HG03175 (cell line): ENCODE results near the gene TGFBR3L.
"Not testable (repeated sequence)": the region's sequence is repeated elsewhere in the genome, so short reads cannot be mapped to it uniquely, and the experiment has no call there.

Experiments used
- ATAC-seq: cut with Tn5 transposase; IDR thresholded peaks from one replicate; pipeline ENCODE4 v1.9.1; 2021; ENCODE audit warnings: mild to moderate bottlenecking, moderate library complexity; ENCODE audit not compliant: unreplicated experiment

Gene TGFBR3L

DNA sequence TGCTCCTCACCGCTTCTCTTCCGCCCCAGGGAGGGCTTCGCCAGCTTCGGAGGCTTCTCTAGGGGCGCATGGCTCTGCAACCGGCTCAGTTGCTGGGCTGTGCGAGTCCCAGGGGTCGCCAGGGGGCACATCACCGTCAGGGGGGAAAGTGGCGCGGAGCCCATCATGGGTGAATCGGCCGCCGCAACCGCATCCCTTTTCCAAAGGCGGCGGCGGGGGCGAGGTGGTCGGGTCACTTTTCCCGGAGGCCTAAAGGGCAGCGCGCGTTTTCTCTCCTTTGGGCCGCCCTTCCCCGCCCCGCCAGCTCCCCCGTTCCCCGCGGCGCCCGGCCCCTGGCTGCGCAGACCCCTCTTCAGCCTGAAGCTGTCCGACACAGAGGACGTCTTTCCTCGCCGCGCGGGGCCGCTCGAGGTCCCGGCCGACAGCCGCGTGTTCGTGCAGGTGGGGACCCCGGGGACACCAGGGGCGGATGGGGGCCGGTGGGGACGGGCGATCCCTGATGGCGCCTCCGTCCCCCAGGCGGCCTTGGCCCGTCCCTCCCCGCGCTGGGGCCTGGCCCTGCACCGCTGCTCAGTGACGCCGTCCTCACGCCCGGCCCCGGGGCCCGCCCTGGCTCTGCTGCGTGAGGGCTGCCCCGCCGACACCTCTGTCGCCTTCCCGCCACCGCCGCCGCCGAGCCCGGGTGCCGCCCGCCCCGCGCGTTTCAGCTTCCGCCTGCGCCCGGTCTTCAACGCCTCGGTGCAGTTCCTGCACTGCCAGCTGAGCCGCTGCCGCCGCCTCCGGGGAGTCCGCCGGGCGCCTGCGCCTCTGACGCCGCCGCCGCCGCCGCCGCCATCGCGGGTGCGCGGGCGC, 1.7 kb downstream of the TGFBR3L start:
- no peak for ATAC-seq

DNA sequence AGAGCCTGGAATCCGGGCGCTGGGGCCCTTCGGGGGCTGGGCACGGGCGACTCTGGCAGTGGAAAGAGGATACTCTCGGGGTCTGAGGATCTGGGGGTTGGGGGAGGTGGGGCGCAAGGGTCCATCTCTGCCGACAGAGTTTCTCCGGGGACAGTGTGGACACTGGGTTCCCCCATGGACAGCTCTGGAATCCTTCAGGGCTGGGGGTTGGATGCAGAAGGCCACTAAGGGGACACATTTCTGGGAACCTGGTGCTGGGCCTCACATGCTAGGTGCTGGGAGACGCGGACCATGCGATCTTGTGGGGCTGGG, 2.3 kb downstream of the TGFBR3L start:
- no peak for ATAC-seq

DNA sequence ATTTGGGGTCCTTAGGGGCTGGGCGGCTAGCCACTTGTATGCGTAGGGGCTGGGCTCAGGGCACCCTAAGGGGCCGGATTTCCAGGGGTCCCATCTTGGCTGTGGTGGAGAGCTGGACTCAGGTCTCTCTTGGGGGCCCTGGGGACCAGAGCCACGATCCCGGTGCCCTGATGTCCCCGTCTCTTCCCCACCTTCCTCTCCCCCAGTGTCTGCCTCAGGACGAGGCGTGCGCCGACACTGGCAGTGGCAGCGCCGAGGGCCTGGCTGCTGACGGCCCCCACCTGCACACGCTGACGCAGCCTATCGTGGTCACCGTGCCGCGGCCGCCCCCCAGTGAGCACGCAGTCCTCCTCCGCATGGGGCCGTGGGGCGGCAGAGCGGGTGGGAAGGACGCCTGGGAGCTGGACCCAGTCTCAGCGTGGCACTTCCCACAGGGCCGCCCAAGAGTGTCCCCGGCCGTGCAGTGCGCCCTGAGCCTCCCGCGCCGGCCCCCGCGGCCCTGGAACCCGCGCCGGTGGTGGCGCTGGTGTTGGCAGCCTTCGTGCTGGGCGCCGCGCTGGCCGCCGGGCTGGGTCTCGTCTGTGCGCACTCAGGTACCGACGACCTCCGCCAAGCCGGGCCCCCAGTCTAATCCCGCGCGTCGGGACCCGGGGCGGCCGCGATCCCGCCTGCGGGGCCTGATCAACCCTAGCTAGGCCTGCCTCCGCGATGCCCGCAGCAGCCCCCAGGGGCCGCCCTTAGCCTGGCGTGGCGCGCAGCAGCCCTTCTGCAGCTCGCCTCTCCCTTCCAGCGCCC, 2.8 kb downstream of the TGFBR3L start:
- ATAC-seq = no peak

DNA sequence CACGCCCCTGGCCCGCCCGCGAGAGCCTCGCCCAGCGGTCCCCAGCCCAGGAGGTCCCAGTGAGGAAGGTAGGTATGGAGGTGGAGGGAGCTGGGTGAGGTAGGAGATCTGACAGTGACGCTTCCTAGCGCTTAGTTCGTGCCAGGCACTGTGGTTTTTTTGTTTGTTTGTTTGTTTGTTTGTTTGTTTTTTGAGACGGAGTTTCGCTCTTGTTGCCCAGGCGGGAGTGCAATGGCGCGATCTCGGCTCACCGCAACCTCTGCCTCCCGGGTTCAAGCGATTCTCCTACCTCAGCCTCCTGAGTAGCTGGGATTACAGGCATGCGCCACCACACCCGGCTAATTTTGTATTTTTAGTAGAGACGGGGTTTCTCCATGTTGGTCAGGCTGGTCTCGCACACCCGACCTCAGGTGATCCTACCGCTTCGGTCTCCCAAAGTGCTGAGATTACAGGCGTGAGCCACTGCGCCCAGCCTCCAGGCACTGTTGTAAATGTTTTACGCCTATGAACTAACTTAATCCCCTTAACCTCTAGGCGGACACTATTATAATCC, 3.5 kb downstream of the TGFBR3L start:
- not testable (repeated sequence) for ATAC-seq

DNA sequence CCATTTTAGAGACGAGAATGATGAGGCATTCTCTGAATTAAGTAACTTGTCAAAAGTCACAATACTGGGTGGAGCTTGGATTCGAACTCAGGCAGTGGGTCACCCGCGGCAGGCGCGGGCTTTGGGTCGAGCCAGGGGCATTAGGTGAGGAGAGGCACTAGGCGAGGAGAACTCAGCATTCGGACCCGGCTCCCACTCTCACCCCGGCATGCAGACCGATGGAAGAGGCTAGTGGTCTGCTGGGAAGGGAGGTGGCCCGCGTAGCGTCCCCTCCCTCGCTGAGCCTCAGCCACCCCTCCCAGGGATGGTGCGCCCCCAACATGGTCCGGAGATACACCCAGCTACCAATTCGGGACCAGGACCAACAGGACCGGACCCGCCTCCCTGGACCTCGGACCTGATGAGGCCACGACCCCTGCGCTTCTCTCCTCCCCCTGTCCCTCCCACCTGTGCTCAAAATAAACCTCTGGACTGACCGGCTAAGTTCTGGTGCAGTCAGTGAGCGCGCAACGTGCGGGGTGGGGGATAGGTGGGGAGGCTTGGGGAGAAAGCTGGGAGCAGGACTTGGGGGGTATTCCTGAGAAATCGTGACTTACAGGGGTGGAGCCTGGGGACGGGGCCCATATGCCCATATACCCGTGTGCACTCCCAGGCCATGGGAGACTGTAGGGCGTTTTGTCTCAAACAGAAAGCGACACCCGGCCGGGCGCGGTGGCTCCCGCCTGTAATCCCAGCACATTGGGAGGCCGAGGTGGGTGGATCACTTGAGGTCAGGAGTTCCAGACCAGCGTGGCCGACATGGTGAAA, 4.2 kb downstream of the TGFBR3L start:
- ATAC-seq = no peak

DNA sequence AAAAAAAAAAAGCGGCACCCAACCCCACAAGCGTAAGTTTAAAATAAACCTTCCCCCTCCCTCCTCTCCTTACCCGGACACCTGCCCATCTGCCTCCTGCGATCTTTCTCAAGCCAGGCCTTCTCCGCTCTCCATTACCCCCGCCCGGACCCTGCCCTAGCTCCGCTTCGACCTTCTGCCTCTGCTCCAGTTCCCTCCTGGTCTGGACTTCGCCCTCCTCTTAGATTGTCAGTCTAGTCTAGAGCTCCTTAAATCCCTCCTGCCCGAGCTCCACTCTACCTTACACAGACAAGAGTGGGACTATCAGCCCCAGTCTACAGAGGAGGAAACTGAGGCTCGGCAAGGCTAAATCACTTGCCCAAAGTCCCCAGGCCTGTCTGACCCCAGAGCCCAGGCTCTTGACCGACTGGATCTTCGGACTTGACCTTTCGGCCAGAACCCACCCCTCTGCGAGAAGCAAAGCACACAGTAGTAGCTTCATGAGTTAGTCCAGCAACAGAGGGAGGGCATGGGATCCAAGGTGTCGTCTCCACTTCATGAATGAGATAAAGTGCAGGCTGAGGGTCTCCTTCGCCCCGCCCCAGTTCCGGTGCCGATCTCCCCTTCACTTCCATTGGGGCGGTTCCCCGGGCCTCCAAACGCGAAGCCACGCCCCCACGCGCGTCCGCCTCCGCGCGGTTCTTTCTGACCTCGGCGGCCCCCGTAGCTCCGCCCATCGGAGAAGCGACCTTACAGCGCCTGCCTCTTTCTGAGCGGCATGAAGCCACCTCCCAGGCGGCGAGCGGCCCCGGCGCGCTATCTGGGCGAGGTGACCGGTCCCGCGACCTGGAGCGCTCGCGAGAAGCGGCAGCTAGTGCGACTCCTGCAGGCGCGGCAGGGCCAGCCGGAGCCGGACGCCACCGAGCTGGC, 5.2 kb downstream of the TGFBR3L start, which contains the start of gene SNAPC2:
Gene SNAPC2, plus strand, starts transcription at position 729 of the 909 bp plus-strand sequence. Its CDS starts 29 bp downstream, at position 758.
- peak; percentile 64 for ATAC-seq

DNA sequence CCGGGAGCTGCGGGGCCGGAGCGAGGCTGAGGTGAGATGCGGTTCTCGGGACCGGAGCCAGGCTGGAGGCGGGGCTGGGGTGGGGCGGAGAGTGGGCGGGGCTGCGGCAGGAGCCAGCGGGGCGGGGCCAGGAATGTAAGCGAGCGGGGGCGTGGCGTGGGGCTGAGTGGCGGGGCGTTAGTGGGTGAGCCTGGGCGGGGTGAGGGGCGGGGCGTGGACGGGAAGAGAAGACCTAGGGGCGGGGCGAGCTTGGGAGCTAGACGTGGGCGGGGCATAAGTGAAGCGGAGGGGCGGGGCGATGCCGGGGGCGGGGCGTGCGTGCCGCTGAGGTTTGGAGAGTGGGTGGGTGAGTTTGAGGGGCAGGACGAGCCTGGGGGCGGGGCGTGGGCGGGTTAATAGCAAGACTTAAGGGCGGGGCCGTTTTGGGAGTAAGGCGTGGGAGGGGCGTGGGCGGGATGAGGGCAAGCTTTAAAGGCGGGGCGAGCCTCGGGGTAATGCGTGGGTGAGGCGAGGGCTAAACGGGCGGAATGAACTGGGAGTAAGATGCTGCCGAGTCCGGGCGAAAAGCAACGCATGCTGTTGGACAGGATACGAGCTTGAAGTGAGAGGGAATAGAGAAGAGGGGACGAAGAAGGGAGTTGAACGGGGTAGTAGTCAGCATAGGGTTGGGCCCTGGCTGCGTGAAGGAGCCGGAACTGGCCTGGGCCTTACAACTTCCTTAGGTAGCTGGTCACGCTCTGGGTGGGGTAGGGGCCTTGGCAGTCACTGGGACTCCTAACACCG, 6.1 kb downstream of the TGFBR3L start:
- peak; percentile 38 for ATAC-seq

DNA sequence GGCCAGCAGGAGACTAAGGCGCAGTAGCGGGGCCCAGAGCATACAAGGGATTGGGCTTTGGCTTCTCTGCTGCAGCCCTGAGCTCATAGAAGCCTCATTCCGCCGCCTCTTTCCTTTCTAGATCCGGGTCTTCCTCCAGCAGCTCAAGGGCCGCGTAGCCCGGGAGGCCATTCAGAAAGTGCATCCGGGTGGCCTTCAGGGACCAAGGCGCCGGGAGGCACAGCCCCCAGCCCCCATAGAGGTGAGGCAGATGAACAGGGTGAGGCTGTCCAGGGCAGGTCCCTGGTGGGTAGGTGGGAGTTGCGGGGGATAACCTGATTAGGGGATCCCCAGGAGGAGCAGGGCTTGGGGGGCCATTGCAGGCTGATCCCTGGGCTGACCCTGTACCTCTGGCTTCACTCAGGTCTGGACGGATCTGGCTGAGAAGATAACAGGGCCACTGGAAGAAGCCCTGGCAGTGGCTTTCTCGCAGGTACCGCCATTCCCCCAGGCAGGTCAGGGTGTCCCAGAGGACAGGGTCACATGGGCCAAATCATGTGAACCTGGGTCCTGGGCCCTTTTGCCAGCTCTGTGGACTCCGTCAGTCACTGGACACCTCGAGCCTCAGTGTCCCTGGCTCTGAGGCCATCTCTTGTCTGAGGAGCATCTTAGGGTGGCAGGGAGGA, 6.8 kb downstream of the TGFBR3L start:
- no peak for ATAC-seq

DNA sequence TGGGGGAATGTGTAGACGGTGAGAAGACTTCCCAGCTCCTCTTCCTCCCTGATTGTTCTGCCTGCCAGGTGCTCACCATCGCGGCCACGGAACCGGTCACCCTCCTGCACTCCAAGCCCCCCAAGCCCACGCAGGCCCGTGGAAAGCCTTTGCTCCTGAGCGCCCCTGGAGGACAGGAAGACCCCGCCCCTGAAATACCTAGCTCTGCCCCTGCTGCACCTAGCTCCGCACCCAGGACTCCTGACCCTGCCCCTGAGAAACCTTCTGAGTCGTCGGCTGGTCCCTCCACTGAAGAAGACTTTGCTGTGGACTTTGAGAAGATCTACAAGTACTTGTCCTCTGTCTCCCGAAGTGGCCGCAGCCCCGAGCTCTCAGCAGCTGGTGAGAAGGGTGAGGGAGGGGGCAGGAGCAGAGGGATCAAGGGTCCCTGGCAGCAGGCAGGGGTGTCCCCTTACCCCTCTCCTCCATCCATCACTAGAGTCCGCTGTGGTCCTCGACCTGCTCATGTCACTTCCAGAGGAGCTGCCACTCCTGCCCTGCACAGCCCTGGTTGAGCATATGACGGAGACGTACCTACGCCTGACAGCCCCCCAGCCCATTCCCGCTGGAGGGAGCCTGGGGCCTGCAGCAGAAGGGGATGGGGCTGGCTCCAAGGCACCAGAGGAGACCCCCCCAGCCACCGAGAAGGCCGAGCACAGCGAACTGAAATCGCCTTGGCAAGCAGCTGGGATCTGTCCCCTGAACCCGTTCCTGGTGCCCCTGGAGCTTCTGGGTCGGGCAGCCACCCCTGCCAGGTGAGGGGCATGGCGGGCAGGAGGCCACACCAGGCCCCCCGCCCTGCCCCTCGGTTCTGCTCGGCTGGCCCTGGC, 7.6 kb downstream of the TGFBR3L start:
- ATAC-seq = no peak

DNA sequence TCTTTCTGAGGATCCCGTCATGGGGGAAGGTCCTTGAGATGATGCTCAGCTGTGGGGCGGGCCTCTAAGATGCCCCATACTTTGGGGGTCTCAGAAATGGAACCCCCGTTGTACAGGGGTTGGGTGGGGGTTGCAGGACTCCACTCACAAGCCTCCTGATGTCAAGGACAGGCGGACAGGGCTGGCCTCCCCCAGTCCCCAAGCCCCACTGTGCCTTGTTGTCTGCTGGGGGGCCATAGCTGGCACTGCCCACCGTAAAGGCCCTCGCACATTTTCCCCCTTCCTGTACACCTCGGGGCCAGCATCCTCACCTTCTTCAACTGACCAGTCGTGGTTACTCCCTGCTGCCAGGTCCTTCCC, 8.2 kb downstream of the TGFBR3L start:
- ATAC-seq = no peak

DNA sequence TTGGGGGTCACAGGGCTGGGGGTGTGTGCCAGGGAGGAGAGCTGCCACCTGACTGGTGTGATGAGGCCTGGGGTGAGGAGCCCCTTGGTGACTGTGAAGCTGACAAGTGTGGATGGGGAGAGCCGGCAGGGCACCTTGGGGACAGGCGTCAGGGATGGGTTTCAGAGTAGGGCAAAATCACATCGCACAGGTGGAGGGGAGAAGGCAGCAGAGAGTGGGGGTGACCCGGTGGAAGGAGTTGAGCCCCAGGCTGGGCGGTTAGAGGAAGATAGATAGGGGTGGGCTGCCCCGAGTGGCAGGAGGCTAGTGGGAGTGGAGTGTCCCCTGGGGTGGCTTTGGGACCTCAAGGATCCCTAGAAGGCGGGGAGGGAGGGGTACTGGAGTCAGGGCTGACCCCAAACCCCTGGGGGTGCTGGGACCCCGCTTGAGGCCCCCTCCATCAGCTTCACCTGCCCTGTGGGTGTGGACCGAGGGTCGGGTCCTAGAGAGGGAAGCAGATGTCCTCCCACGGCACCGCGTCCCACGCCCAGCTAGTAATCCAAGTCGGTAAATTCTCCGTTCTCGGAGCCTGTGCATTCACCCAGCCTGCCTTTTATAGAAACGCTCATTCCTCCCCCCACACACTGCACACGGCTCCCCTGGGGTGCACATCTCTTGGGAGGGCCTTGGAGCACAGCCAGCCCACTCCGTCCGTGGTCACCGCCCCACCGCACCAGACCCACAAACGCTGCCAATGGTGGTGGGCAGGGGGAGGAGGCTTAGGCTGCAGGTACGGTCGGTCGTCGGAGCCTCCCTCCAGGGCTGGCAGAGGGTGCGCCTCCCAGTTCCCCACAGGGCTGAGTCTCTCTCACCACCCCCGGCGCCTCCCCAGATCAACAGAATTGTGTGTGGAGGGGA, 8.9 kb downstream of the TGFBR3L start:
- ATAC-seq = no peak

DNA sequence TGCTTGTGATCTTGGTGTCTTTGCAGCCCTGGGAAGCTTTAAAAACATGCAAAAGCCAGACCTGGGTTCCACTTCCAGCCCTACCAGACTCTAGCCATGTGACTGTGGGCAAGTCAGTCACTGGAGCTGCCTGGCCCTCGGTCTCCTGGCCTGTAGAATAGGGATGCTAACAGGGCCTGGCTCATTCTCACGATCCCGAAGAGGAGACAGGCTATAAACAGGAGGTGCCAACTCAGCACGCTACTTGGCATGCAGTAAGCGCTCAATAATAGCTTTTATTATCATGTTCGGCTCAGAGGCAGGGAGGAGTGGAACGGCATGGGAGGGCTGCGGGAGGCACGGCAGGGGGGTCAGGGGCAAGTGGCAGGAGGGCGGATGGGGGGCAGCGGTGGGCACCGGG, 9.6 kb downstream of the TGFBR3L start:
- no peak for ATAC-seq

DNA sequence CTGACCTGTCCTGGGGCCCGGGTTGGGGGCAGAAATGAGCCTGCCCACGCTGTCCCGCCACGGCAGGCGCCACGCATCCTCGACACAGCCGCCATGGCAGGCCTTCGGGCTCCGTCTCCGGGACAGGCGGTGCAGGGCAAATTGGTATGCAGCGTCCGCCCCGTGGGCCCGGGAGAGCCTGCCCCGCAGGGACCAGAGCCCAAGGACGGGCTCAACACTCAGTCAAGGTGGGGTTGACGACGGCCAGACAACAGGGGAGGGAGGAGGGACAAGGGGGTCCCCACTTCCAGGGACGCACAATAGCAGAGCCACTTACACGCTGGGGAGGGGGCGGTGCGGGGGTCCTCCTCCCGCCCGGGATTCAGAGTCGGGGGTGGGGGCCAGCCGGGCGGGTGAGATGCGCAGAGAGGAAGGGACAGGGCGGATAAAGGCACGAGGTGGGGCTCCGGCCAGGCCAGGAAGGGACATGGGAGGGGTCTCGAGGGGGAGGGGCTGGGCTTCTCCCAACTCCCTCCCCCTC, 10.1 kb downstream of the TGFBR3L start:
- no peak for ATAC-seq

DNA sequence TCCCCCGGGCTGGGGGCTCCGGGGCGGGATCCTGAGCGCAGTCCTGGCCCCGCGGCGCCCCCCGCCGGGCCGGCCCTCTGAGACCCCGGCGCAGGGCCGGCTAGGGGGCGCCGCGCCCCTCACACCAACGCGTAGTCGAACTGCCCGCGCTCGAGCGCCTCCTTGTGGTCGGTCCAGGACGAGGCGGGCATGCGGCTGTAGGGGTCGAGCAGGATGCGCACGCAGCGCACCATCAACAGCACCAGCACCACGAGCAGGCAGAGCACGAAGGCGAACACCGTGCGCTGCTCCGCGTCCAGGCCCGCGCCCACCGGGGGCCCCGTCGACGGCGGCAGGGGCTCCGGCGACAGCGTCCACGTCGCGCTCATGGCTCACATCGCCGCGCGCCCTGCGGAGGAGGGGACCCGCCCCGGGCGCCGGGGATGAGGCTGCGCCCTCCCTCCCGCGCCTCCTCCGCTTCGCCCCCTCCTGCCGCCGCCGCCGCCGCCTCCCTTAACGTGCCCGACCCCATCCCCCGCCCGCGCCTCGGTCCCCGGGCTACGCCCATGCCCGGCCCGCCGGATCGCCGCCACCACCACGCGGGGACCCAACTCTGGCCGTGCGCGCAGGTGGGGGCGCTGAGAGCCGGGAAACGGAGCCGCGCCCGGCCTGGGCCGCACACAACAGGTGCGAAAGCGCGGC, 10.7 kb downstream of the TGFBR3L start:
- ATAC-seq = no peak

DNA sequence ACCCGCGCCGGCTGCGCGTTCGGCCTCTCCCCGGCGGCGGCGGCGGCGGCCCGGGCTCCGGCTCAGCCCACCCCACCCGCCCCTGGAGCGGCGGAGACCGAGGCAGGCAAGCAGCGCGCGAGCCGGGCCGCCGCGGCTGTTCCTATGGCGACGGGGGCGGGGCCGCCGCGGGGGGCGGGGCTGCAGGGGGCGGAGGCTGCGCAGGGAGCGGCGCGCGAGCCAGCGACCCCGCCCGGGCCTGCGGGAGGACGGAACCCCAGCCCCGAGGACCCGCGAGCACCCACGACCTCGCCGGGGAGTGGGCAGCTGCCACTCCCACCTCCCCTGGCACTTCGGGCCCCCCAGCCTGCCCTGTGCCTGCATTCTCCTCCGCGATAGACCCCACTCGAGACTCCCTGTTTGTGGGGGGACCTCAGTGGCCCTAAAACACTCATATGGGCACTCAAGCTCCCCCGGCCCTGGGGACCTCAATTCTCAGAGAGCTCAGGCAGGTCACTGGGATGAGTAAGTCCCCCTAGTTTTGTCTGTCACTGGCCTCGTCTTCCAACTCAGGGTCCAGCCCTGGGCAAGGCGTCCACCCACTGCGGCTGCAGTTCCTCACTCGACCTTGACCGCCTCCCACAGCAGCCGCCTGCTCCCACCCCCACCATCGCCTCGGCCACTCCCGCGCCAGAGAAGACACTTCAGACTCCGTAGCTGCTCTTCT, 11.5 kb downstream of the TGFBR3L start, which contains the start of gene CTXN1:
Gene CTXN1, minus strand, starts transcription at position 115 of the 706 bp plus-strand sequence. CDS start 597 bp downstream, outside the sequence.
- peak; percentile 36 for ATAC-seq
